Measurements from ENCODE around the gene MARK2. TPM values are rescaled to one million over a fixed set of nuclear protein-coding genes. Genes with fewer than 3 reads are reported as not detected.

The MARK2 gene
- total and polyA plus RNA-seq, 8 donors: 8.8 to 128 (median 19.3) TPM

DNA sequence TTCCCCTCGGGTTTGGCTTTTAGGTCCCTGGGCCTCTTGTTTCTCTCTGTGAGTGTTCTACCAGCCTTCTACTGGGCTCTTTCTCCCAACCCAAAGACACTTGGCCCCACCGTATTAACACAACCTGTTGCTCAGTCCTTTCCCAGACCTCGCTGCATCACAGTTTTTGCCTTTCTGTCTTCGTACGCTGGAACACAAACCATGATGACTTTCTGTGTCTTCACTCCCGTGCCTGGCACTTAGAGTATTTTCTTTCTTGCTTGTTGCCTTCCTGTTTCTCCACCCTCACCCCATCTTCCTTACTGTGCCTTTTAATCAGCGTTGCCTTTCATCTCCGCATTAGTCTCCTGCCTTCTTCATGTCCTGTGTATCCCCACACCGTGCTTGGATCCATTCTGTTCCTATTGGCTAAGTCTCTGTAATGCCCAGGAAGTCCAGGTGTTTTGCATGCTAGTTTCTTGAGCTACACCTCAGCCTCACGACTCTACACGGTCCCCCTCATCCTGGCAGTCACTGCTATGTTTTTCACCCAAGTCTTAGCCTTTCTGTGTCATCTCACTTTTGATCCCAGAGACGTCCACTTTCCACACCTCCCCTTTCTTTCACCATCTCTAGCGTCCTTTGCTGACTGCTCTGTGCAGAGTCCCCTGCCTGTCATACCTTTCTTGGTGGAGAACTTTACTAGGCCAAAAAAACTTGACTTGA is 1.6 kb downstream of the MARK2 start:
- WGBS, 5 donors: 1 to 4% (median 3%) methylated on average over 13 of the region's 13 CpGs
- peaks cover 63 to 75% (median 70%) of the 10 kb centered on the region in 4 donors for H3K4me1 ChIP-seq
- H3K4me3 ChIP-seq: peak overlapping the region; percentile 90 to 97 (median 94)
- TF ChIP-seq CTCF (IDR thresholded peaks at IDR 0.05): no peak
- TF ChIP-seq POLR2A (IDR thresholded peaks at IDR 0.05): no peak
- TF ChIP-seq POLR2AphosphoS5 (IDR thresholded peaks at IDR 0.05): no peak
- TF ChIP-seq EP300 (IDR thresholded peaks at IDR 0.05): no peak
- peaks cover 4 to 23% (median 13%) of the 10 kb centered on the region in 4 donors for H3K36me3 ChIP-seq
- no peaks in the 10 kb centered on the region for H3K9me3 ChIP-seq
- peak in 1 of 2 donors; percentile 29 for DNase-seq
- intact Hi-C loops (cut with DNase I; ENCODE audit: low total_unique reads): loop anchor here (5.0 kb wide), 1 partner anchor 37 kb away; no protein-coding TSS in a partner anchor
- no peaks in the 10 kb centered on the region for H3K27me3 ChIP-seq
- H3K27ac ChIP-seq: peak overlapping the region; percentile 86 to 97 (median 91)

GRCh38 chr11:63841554-63841953 is 2.6 kb downstream of the MARK2 start:
- intact Hi-C loops (cut with DNase I; ENCODE audit: low total_unique reads): loop anchor here (5.0 kb wide), 1 partner anchor 36 kb away; no protein-coding TSS in a partner anchor
- no peaks in the 10 kb centered on the region for H3K9me3 ChIP-seq
- WGBS, 5 donors: 12 to 26% (median 19%) methylated on average over 3 of the region's 3 CpGs
- peak overlapping the region; percentile 90 to 97 (median 94) for H3K4me3 ChIP-seq
- TF ChIP-seq POLR2A (IDR thresholded peaks at IDR 0.05): no peak
- no peak for TF ChIP-seq POLR2AphosphoS5 (IDR thresholded peaks at IDR 0.05)
- no peak for TF ChIP-seq EP300 (IDR thresholded peaks at IDR 0.05)
- no peak for TF ChIP-seq CTCF (IDR thresholded peaks at IDR 0.05)
- DNase-seq: peak in 1 of 2 donors; percentile 71
- H3K27ac ChIP-seq: peak overlapping the region; percentile 44 to 94 (median 89)
- H3K36me3 ChIP-seq: peaks cover 4 to 23% (median 13%) of the 10 kb centered on the region in 4 donors
- H3K27me3 ChIP-seq: no peaks in the 10 kb centered on the region
- H3K4me1 ChIP-seq: peaks cover 70 to 85% (median 78%) of the 10 kb centered on the region in 4 donors

DNA sequence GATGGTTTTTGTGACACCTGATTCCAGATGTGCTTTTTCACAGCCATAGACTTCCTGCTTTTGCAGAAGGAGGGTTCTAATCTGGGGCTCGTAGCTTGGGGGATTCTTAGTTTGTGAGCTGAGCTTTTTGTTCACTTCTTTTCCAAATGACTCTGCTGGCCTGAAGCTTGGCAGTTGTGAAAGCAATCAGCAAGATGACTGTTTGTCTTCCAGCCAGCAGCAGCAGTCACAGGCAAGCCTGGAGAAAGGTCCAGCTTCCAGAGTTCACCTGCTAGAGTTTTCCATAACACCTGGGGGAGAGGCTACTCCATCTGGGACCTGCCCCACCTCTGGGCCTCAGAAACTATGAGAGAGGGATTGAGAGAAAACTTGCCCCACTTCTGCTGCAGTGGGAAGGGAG is 4.1 kb downstream of the MARK2 start:
- Histone ChIP-seq H3K4me3 (peak overlapping the region in 1 of 4 donors; percentile 11), H3K4me1 (peaks cover 77 to 89% (median 83%) of the 10 kb centered on the region in 4 donors), H3K27ac (peak overlapping the region; percentile 16 to 94 (median 86)), H3K9me3 (no peaks in the 10 kb centered on the region), H3K36me3 (peaks cover 4 to 23% (median 13%) of the 10 kb centered on the region in 4 donors), H3K27me3 (no peaks in the 10 kb centered on the region)
- peak; percentile 51 to 63 for DNase-seq
- WGBS, 5 donors: 0 to 18% (median 13%) methylated on average over 1 of the region's 1 CpG
- TF ChIP-seq POLR2A (IDR thresholded peaks at IDR 0.05): no peak
- intact Hi-C loops (cut with DNase I; ENCODE audit: low total_unique reads): loop anchor here (5.0 kb wide), 1 partner anchor 34 kb away; no protein-coding TSS in a partner anchor

GRCh38 chr11:63844836-63845235 is 5.9 kb downstream of the MARK2 start:
- 78 to 83% (median 81%) methylated on average over 4 of the region's 4 CpGs for WGBS, 5 donors
- Histone ChIP-seq H3K36me3 (peaks cover 4 to 28% (median 13%) of the 10 kb centered on the region in 4 donors), H3K4me3 (no peak overlapping the region), H3K9me3 (no peaks in the 10 kb centered on the region), H3K27ac (peak overlapping the region in 4 of 5 donors; percentile 24 to 91 (median 65)), H3K27me3 (no peaks in the 10 kb centered on the region), H3K4me1 (peaks cover 73 to 100% (median 93%) of the 10 kb centered on the region in 4 donors)
- TF ChIP-seq POLR2AphosphoS5 (IDR thresholded peaks at IDR 0.05): no peak
- TF ChIP-seq CTCF (IDR thresholded peaks at IDR 0.05): no peak
- no peak for TF ChIP-seq EP300 (IDR thresholded peaks at IDR 0.05)
- intact Hi-C loops (cut with DNase I; ENCODE audit: low total_unique reads): loop anchor here (5.0 kb wide), 1 partner anchor 32 kb away; no protein-coding TSS in a partner anchor
- DNase-seq: no peak
